Stimulated activated CD8-positive, alpha-beta memory T cell treated with anti-CD3 and anti-CD28 coated beads, Interleukin-2, amount 100 ng/mL, for 1 hour (primary cell): ENCODE measurements around the gene MAP4K4.
"Not testable (repeated sequence)": the region's sequence is repeated elsewhere in the genome, so short reads cannot be mapped to it uniquely, and the experiment has no call there.

Source experiments
- DNase-seq, 2 donors: peaks; one replicate each; pipeline ENCODE4 v3.0.0-alpha.2; 2020; ENCODE audit warnings: low read depth in 2 of 2

The MAP4K4 gene

DNA sequence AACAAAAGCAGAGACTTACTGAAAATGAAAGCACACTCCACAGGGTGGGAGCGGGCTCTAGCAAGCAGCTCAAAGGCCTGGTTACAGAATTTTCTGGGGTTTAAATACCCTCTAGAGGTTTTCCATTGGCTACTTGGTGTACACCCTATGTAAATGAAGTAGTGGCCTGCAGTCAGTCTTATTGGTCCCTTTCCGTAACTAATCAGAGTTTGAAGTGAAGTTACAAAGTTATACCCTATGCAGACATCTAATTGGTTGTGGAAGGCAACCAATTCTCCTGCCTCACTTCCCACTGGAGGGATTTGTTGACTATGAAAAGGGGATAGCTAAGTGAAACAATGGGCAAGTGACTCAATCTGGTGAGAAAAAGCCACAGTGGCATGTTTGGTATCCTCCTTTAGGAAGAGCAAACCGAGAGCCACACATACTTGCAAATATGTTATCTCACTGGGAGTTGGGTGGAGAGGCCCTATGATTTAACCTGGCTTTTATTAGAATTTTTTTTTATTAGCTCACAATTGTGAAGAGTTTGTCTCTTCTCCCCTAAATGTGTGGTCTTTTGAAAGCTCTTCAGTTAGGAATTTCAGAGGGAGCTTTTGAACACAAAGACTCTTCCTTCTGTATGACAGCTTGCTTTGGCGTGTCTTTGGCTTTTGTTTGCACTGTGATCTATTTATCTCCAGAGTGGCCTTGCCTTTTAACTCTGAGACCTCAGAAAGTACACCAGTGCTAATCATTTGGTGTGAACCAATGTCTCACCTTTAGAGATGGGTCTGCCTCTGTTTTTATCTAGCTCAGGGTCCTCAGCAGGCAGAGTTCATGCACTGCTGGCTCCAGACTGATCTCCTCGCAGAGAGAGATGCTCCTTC, 69.6 kb downstream of the MAP4K4 start:
- no peak for DNase-seq

DNA sequence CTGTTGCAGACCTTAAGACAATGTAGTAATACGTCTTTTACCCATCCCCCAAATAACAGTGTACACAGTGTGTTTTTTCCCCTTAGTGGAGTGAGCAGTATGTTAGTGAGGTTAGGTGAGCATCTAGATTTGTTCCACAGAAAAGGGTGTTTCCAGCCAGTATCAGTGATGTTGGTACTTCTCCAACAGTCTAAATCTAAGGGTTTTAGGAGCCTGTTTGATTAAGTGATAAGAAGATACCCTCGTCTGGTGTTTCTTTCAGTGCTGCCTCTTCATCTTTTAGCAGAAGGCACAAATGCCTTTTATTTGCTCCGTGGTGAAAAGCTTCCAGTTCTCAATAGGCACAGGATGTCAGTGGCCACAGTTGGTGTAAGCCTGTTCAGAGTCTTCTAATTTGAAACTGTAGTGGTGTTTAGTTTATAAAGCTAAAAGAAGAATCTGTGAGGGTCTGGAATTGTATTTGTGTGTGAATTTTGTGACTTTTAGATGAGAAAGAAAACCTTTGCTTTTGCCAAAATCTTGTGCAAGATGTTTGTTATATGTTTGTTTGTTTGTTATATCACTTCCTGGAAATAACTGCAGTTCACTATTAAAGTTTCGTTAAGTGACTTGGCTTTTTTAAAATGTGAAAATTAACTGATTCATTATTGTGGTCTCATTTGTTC, 71.2 kb downstream of the MAP4K4 start:
- DNase-seq, result no peak

DNA sequence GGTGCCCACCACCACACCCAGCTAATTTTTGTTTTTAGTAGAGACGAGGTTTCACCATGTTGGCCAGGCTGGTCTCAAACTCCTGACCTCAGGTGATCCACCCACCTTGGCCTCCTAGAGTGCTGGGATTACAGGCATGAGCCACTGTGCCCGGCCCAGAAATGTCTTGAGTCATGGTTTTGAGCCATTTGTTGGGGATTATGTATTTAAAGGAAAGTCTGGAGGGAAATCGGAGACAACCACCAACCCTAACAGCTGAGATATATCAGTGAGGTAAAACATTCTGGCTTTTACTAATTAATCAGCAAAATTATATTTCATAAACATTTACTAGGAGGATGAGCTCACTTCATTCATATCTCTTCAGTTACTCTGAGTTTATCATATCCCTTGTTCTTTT, 72.2 kb downstream of the MAP4K4 start:
- DNase-seq, result not testable (repeated sequence)

DNA sequence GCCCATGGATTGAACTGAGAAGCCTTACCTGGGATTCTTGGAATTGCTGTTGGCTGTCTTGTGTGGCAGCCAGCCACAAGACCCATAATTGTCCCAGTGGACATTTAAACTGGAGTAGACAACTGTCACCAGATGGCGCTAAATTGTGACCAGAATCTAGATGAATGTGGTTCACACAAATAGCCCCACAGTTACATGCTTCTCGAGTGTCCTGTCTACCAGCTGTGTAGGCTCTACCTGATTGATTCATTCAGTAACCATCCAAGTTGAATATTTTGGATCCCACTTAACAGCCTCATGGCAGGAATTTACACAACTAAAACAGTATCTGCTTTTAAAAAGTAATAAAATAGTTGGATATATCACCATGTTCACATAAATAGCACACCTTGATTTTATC, 73.2 kb downstream of the MAP4K4 start:
- DNase-seq, result no peak

DNA sequence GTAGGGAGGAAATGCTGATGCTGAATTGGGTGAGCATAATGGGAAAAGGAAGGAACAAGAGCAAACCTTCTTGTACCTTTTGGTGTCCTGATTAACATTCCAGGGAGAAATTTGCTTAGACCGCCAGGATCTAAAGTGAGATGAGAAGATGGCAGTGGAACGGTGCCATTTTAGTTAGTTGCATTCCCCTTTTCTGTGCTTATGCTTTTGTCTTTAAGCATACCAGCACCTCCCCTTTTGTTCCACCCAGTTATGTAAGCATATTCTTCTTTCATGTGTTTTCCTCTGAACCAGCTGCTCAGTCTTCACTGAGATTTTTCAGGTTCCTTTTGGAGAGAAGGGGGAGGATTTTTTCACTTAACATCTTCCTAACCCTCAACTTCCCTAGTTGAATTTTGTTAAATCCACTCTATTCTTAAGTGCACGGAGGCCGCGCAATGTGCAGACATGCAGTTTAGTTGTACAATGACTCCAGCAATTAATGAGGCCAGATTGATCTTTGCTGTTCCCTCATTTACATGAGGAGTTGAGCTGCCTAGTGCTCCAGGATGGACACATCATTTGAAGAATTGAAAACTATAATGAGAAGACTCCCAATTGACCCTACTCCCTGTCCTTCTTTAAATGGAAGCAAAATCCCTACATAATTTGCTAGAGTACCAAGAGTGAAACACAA, 73.9 kb downstream of the MAP4K4 start:
- no peak for DNase-seq

DNA sequence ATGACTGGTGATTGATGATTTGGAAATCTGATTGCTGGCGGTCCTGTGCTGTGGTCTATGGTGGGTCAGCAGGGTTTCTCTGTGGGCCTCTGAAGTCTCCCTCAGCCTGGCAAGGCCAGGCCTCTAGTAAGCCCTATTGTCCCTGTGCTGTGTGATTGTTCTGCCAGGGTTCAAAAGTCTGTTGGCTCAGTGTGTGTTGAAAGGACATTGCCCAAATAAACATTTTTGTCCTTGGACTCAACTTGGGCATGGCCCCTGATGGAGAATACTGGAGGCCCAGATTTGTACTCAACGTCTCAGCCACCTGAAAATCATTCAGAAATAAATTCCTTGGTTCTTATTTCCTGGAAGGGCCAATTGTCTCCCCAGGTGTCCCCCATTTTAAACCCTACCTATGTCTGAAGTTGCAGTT, 74.4 kb downstream of the MAP4K4 start:
- DNase-seq, result no peak

DNA sequence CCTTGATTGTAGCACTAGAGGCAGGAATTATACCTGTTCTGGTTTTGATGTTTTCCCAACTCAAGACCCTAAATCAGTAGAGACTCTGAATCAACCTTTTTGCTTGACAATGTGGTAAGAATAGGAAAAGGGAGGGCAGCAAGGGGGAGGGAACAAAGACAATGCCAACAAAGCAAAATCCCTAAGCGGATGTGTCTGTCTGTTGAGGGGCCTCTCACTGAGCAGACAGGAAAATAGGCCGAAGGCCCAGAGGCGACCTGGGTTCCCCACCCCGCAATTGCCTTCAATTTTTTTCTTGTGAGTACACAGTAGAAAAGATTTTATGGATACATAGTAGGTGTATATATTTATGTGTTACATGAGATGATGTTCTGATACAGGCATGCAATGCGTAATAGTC, 75.6 kb downstream of the MAP4K4 start:
- DNase-seq, result no peak

DNA sequence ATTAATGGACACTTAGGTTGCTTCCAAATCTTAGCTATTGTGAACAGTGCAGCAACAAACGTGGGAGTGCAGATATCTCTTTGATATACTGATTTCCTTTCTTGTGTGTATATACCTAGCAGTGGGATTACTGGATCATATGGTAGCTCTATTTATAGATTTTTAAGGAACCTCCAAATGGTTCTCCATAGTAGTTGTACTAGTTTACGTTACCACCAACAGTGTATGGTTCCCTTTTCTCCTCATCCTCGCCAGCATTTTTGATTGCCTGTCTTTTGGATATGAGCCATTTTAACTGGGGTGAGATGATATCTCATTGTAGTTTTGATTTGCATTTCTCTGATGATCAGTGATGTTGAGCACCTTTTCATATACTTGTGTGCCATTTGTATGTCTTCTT, 76.5 kb downstream of the MAP4K4 start:
- DNase-seq, result not testable (repeated sequence)

DNA sequence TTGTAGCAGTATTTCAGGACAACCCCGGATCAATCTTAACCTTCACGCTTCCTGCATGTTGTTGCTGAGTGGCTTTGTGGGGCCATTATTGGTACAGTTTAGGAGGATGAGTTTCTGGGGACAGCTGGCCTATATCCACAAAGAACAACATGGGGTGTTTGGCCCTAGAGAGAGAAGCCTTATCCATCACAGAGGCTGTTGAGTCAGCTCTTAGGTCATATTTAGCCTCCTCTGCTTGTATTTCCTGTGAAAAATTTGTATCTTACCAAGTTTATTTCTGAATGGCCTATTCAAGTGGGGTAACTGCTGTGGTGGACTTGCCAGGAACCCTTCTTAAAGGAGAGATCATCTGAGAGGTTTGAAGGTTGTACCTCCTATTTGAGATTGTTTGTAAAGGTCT, 77.6 kb downstream of the MAP4K4 start:
- no peak for DNase-seq

DNA sequence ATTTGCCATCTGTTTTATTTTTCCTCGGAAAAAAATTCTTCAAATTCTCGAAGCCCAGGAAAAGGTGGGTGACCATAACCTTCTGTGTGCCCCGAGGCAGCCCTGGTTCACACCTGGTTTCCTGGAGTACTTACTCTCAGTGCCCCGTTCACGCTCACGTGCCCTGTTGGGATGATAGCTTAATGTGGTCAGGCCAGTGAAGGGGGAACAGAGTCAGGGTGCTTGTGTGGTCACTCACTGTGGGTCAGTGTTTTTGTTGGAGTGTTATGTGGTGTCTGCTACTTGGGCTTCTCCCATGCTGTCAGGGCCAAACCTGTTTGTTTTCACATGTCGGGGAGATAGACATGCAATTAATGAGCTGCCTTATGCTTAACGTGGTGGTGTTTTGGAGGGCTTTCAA, 78.1 kb downstream of the MAP4K4 start:
- DNase-seq, result no peak

DNA sequence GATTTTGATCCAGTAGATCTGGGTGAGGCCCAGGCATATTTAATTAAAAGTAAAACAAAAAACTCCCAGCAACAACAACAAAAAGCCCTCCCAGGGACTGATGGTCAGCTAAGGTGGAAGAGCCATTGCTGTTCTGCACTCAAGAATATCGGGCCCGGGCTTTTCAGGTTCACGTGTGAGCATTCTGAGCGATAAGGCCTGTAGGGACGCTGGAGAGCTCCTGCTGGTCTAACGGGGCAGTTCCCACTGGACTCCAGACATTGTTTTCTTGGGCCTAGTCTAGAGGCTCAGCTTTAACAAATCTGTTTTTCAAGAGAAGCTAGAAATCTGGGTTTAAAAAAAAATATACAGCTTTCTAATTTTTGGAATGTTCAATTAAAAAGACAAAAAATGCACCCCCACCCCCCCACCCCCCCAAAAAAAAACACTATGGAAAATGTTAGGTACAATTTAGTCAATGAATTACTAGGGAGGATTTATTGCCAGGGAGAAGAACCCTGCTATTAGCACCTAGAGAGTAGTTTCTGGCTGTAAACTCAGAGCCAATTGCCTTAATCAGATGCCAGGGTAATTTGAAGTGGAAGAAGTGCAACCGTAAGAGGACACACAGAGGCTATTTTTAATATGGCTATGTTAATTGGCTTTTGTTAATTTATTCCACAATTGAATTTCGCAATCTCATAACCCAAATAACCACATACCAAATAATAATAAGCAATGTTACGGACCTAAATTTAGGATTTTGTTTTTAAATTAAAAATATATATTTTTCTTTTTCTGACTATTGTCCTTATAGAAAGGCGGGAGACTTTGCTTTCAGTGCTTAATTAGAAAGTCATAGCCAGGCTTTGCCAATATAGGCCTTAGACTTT, 78.9 kb downstream of the MAP4K4 start:
- DNase-seq, result no peak

DNA sequence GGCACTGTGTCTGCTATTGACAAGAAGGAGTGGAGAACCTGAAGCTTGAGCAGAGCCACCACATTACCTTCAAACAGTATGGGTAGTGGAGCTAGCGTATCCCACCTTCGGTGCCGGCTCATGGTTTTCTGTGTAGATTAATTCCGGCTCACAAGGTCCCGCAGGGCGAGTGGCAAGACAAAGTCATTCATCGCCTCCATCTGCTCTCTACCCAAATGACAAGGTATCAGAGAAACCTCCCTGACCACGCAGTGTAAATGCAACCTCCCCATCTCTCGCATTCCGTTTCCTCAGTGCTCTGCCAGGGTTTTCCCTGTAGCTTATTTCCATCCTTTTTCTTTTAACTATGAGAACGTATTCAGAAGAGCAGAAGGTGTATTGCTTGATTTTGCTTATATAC, 79.8 kb downstream of the MAP4K4 start:
- DNase-seq, result no peak

DNA sequence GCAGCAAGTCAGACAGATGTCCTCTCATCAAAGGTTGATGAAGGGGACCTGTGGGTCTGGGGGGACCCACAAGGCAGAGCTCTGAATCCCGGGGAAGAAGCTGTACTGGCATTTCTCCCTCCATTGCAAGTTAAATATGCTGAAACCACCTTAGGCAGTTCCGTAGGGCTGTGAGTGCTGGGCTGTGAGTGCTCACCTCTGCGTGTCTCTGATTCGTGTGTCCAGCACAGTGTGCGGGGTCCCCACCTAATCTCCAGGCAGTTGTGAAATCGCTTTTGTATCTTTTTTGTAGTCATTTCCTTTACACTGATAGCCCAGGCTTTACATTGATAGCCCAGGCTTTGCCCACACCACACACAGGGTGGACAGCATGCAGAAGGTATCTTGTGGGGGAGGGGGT, 80.6 kb downstream of the MAP4K4 start:
- no peak for DNase-seq

DNA sequence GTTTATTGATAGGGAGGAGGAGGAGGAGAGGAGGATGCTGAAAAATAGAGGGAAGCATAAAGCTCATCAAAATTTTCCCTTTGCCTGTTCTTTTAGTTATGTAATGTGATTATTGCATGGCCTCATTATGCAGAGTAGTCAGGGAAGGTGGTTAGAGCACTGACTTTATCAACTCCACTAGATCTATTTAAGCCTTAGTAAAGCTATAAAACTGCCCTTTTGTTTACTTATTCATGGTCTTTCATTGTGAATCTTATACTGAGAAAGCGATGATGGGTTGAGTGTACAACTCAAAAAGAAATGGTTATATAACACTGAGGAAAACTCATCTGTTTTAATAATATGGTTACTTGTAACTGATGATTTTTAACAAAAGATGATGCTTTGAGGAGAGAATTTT, 81.7 kb downstream of the MAP4K4 start:
- DNase-seq, result no peak

DNA sequence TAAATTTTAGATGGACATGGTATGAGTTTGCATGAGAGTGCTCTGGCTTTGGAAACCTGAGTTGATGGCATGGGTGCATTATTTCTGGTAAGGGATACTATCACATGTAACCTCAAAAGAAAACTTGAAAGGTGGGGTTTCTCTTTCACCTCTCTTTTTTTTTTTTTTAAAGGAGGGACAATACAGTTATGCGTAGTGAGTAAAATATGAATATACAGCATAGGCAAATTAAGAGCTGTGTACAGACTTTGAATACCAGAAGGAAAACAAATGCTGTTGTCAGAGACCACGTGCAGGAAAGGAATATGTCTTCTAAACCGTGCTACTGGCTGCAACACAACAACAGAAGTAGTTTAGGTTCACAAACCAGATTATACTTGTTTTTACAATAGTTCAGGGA, 82.1 kb downstream of the MAP4K4 start:
- DNase-seq, result no peak

DNA sequence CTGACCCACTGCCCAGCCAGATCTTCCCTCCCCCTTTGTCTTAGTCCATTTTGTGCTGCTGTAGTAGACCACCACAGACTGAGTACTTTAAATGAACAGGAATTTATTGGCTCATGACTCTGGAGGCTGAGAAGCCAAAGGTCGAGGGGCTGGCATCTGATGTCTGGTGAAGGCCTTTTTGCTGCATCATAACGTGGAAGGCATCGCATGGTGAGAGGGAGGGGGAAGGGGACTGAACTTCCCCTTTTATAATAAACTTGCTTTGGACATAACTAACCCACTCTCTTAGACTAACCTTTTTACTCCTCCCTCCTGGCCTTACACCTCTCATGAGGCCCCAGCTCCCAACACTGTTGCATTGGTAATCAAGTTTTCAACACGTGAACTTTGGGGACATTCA, 83.8 kb downstream of the MAP4K4 start:
- DNase-seq, result no peak

DNA sequence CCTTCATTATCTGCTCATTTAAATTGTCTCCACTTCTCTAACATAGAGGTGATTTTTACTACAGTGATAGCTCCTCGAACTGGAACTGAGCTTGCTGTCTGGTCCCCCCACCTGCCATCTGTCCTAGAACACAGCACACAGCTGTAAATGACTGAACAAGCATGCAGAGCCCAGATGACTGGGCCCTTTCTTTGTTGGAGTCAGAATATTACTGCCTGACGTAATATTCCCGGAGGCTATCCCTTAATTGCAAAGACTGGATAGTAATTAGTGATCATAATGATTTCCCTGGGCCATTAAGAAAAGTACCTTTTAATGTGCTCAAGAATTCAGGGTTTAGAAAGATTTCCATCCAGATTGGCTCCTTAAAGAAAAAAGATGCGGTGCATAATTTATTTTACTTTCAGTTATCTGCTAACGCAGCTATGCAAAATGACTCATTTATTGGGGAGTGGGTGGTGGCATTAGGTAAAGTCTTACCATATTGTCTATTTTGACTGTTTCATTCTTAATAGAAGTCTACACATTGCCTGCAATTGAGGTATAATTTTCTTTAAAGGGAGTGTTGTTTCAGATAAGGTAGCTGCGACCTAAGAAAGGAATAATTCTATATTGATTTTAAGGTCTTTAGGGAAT, 84.4 kb downstream of the MAP4K4 start:
- no peak for DNase-seq

DNA sequence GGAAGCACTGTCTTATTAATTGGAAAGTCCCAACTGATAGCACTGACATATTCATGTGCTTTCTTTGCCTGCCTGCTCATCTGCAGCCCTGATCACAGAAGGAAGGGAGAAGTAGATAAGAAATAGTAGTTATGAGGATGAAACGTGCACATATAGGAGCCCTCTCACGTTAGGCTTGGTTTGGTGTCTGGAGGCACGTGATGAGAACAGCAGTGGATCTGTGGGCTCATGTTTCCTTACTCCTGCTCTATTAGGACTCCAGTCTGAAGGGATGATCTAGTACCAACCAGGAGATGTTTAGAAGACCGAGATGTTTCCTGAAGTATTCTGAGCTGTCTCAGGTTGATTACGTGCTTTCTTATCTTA, 84.9 kb downstream of the MAP4K4 start:
- no peak for DNase-seq

DNA sequence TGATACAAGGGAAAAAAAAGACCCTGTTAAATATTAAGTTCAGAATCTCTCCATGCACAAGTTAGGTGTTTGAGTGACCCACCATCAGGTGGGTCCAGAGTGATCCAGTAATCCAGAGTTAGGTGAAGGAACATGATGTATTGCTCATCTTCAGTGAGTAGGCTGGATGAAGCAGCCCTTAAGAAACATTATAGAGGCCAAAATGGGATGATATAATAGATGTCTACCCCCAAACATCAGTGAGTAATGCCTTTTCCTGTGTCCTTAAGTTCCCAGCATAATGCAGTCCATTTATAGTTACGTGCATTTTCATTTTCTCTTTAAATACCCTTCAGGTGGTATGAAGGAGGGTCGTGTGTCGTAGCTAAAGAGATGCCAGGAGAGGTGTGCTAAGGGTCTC, 89.6 kb downstream of the MAP4K4 start:
- no peak for DNase-seq

DNA sequence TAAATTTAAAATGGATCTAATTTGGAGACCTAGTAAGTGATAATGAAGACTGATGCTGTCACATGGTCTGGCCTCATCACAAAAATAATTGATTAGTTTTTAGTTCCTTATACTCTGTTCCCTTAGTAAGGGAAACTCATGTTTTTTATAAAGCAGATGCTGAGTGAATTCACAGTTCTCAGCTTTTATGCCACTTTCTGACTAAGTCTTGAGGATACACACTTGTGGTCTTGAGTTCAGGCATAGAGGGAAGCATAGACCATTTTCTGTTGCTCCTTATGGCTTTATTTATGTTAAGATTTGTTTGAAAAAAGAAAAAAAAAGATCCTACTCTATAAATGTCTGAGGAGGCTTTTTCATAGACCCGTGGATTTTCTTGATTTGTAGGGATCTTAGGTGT, 91.1 kb downstream of the MAP4K4 start:
- DNase-seq, result no peak
